Non-pigmented ciliary epithelial cell (primary cell): ENCODE data around the gene ZNG1F.
"Not testable (repeated sequence)": the region's sequence is repeated elsewhere in the genome, so short reads cannot be mapped to it uniquely, and the experiment has no call there.

Experiments used
- DNase-seq: peaks from one replicate; pipeline ENCODE4 v3.0.0-alpha.2; 2010; ENCODE audit warnings: low read depth

Gene ZNG1F

GRCh38 chr9:41189217-41189616 lies at the start of gene ZNG1F:
TSS of gene ZNG1F (minus strand) at chr9:41189317. CDS start at chr9:41189258, 59 bp downstream.
- DNase-seq = not testable (repeated sequence)

- not testable (repeated sequence) for DNase-seq
Observed at GRCh38 chr9:41237110-41237749, 48.1 kb upstream of the ZNG1F start.

- DNase-seq = not testable (repeated sequence)
Observed at GRCh38 chr9:41236486-41237109, 47.5 kb upstream of the ZNG1F start.

- DNase-seq = not testable (repeated sequence)
Observed at GRCh38 chr9:41234811-41235805, 46.0 kb upstream of the ZNG1F start.

- DNase-seq = not testable (repeated sequence)
Observed at GRCh38 chr9:41234221-41234620, 45.1 kb upstream of the ZNG1F start.

GRCh38 chr9:41232326-41232725 lies 43.2 kb upstream of the ZNG1F start:
- not testable (repeated sequence) for DNase-seq

- not testable (repeated sequence) for DNase-seq
Observed at GRCh38 chr9:41230418-41230817, 41.3 kb upstream of the ZNG1F start.

- DNase-seq = no peak
Observed at GRCh38 chr9:41229408-41230401, 40.6 kb upstream of the ZNG1F start.

GRCh38 chr9:41219831-41220230 lies 30.7 kb upstream of the ZNG1F start:
- DNase-seq = not testable (repeated sequence)

GRCh38 chr9:41188439-41188838 lies 678 bp downstream of the ZNG1F start:
- not testable (repeated sequence) for DNase-seq

- not testable (repeated sequence) for DNase-seq
Observed at GRCh38 chr9:41174994-41175393, 14.1 kb downstream of the ZNG1F start.

- not testable (repeated sequence) for DNase-seq
Observed at GRCh38 chr9:41150116-41150515, 39.0 kb downstream of the ZNG1F start.

- not testable (repeated sequence) for DNase-seq
Observed at GRCh38 chr9:41141878-41142277, 47.2 kb downstream of the ZNG1F start.

GRCh38 chr9:41128581-41128980 lies 60.5 kb downstream of the ZNG1F start, which contains the start of gene FOXD4L6:
TSS of gene FOXD4L6 (minus strand) at chr9:41128681. CDS start at chr9:41128383, 298 bp downstream.
- DNase-seq = not testable (repeated sequence)

- DNase-seq = not testable (repeated sequence)
Observed at GRCh38 chr9:41126746-41127446, 62.2 kb downstream of the ZNG1F start.

GRCh38 chr9:41125936-41126335 lies 63.2 kb downstream of the ZNG1F start:
- DNase-seq = not testable (repeated sequence)

- not testable (repeated sequence) for DNase-seq
Observed at GRCh38 chr9:41125109-41125658, 63.9 kb downstream of the ZNG1F start.

GRCh38 chr9:41124250-41125108 lies 64.6 kb downstream of the ZNG1F start:
- not testable (repeated sequence) for DNase-seq

GRCh38 chr9:41123812-41124211 lies 65.3 kb downstream of the ZNG1F start:
- DNase-seq = not testable (repeated sequence)
